Measurements from ENCODE around the gene CCL5. TPM values are rescaled to one million over a fixed set of nuclear protein-coding genes. Genes with fewer than 3 reads are reported as not detected.

The CCL5 gene
- polyA plus RNA-seq, 2 of the 4 experiments (the other 2 are of a cell fraction): 0.12 to 0.31 TPM

GRCh38 chr17:35915153-35915964 is 35.2 kb upstream of the CCL5 start:
- H3K4me1 ChIP-seq: no peaks in the 10 kb centered on the region
- DNase-seq (ENCODE audit: low read depth in 1 of 2, low spot score in 1 of 2) (no peak), ATAC-seq (no peak), FAIRE-seq (no peak)
- POLR2A ChIA-PET: no interaction called here
- no peak overlapping the region for H3K27ac ChIP-seq
- H3K4me3 ChIP-seq: no peak overlapping the region
- TF ChIP-seq MYC (IDR thresholded peaks at IDR 0.05; ENCODE audit: borderline replicate concordance, low read length) (no peak), POLR2AphosphoS2 (conservative IDR thresholded peaks at IDR 0.05; ENCODE audit: low read length) (no peak), RAD21 (conservative IDR thresholded peaks at IDR 0.05 in 1 of 2, IDR thresholded peaks at IDR 0.05 in 1 of 2) (no peak), NPAS2 (CRISPR knock-in tag; IDR thresholded peaks at IDR 0.05; ENCODE audit: borderline replicate concordance) (no peak), PBX3 (IDR thresholded peaks at IDR 0.05) (no peak), RARB (CRISPR knock-in tag; IDR thresholded peaks at IDR 0.05) (no peak), KDM1A (IDR thresholded peaks at IDR 0.05; ENCODE audit: low read depth) (no peak), HMGXB4 (CRISPR knock-in tag; IDR thresholded peaks at IDR 0.05; ENCODE audit: borderline replicate concordance) (no peak), PHF8 (IDR thresholded peaks at IDR 0.05; ENCODE audit: borderline replicate concordance, low read depth) (no peak), HOXB5 (CRISPR knock-in tag; IDR thresholded peaks at IDR 0.05) (no peak), SREBF2 (IDR thresholded peaks at IDR 0.05) (no peak), HOXA7 (CRISPR knock-in tag; IDR thresholded peaks at IDR 0.05) (no peak)
- 25% methylated on average over 3 of the region's 3 CpGs for WGBS (ENCODE audit: missing lambda C conversion rate)
- 0 out of 3 replicates have a peak, but pooled peaks cover 3% of the 10 kb centered on the region for H3K9me3 ChIP-seq
- CTCF ChIA-PET: interaction anchor here (0.7 to 1.6 kb wide), 6 partner anchors 9 to 1180 kb away, joined by 3 to 5 read pairs (median 4); no protein-coding TSS in a partner anchor
- H3K4me2 ChIP-seq: no peak overlapping the region

DNA sequence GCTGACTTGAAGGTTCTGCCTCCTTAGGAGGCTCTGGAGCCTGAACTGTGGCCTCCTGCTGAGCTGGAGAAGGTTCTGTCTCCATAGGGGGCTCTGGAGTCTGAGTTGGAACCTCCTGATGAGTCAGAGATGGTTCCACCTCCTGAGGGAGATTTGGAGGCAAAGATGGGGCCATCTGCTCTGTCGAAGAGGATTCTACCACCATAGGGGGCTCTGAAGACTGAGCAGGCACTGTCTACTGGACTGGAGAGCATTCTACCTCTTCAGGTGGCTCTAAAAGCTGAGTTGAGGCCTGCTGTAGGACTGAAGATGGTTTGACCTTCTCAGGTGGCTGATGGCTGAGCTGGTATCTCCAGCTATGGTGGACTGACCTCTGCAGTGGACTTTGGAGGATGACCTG is 34.2 kb upstream of the CCL5 start:
- Histone ChIP-seq H3K9me3 (0 out of 3 replicates have a peak, but pooled peaks cover 3% of the 10 kb centered on the region), H3K4me3 (no peak overlapping the region), H3K27ac (no peak overlapping the region), H3K4me1 (no peaks in the 10 kb centered on the region), H3K4me2 (no peak overlapping the region)
- CTCF ChIA-PET: interaction anchor here (0.7 to 1.5 kb wide), 3 partner anchors 12 to 55 kb away, joined by 3 to 5 read pairs (median 4); no protein-coding TSS in a partner anchor
- no peak for ATAC-seq
- WGBS (ENCODE audit: missing lambda C conversion rate): 18% methylated on average over 1 of the region's 1 CpG
- DNase-seq (ENCODE audit: low read depth in 1 of 2, low spot score in 1 of 2): no peak
- no peak for FAIRE-seq
- POLR2A ChIA-PET: no interaction called here
- no peak for TF ChIP-seq KDM5A (IDR thresholded peaks at IDR 0.05)
- TF ChIP-seq NR3C1 (IDR thresholded peaks at IDR 0.05): no peak
- TF ChIP-seq EHMT2 (IDR thresholded peaks at IDR 0.05; ENCODE audit: low read depth): no peak
- TF ChIP-seq BCL3 (IDR thresholded peaks at IDR 0.05): no peak
- no peak for TF ChIP-seq MAZ (IDR thresholded peaks at IDR 0.05; ENCODE audit: borderline replicate concordance, low read depth, low read length)
- TF ChIP-seq, protein P1, sequence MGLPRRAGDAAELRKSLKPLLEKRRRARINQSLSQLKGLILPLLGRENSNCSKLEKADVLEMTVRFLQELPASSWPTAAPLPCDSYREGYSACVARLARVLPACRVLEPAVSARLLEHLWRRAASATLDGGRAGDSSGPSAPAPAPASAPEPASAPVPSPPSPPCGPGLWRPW (IDR thresholded peaks at IDR 0.05): no peak
- TF ChIP-seq TP53 (CRISPR knock-in tag; IDR thresholded peaks at IDR 0.05): no peak
- no peak for TF ChIP-seq MAFK (IDR thresholded peaks at IDR 0.05; ENCODE audit: partially characterized antibody)
- no peak for TF ChIP-seq SMC3 (IDR thresholded peaks at IDR 0.05)
- no peak for TF ChIP-seq REST (IDR thresholded peaks at IDR 0.05)
- TF ChIP-seq ZC3H11A (IDR thresholded peaks at IDR 0.05): no peak
- no peak for TF ChIP-seq CBX8 (IDR thresholded peaks at IDR 0.05)
- TF ChIP-seq, protein P2, sequence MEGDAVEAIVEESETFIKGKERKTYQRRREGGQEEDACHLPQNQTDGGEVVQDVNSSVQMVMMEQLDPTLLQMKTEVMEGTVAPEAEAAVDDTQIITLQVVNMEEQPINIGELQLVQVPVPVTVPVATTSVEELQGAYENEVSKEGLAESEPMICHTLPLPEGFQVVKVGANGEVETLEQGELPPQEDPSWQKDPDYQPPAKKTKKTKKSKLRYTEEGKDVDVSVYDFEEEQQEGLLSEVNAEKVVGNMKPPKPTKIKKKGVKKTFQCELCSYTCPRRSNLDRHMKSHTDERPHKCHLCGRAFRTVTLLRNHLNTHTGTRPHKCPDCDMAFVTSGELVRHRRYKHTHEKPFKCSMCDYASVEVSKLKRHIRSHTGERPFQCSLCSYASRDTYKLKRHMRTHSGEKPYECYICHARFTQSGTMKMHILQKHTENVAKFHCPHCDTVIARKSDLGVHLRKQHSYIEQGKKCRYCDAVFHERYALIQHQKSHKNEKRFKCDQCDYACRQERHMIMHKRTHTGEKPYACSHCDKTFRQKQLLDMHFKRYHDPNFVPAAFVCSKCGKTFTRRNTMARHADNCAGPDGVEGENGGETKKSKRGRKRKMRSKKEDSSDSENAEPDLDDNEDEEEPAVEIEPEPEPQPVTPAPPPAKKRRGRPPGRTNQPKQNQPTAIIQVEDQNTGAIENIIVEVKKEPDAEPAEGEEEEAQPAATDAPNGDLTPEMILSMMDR (IDR thresholded peaks at IDR 0.05): no peak
- TF ChIP-seq EHF (CRISPR knock-in tag; IDR thresholded peaks at IDR 0.05): no peak
- no peak for TF ChIP-seq HEYL (CRISPR knock-in tag; IDR thresholded peaks at IDR 0.05)
- no peak for TF ChIP-seq FOXS1 (CRISPR knock-in tag; IDR thresholded peaks at IDR 0.05)

Data from A549 (cell line).